Peyer's patch (tissue), 4 donors: ENCODE results near the gene GREB1. TPM values are rescaled to one million over a fixed set of nuclear protein-coding genes. Genes with fewer than 3 reads are reported as not detected.
A peak's percentile ranks its signal among the peaks of the same experiment; 100 is the strongest.

ENCODE experiments used
- DNase-seq, 3 donors: peaks; one replicate each; pipeline ENCODE4 v3.0.0-alpha.2; 2017 to 2019
- H3K27ac ChIP-seq, 4 donors: fragments of 200-600 bp; sonication (generic); one replicate each; pipeline ENCODE4 v1.5.1; 2016 to 2019
- H3K27me3 ChIP-seq, 2 donors: fragments of 200-600 bp; sonication (generic); one replicate each; pipeline ENCODE4 v1.5.1; 2019
- H3K36me3 ChIP-seq, 3 donors: fragments of 200-600 bp; sonication (generic); one replicate each; pipeline ENCODE4 v1.5.1; 2016 to 2019
- H3K4me1 ChIP-seq, 4 donors: fragments of 200-600 bp; sonication (generic); one replicate each; pipeline ENCODE4 v1.5.1; 2016 to 2019
- H3K4me3 ChIP-seq, 4 donors: fragments of 200-600 bp; sonication (generic); 1 replicate in 3 of 4; 2 replicates in 1 of 4; pipeline ENCODE4 v1.5.1; 2016 to 2019; ENCODE audit warnings: mild to moderate bottlenecking in 1 of 4
- H3K9me3 ChIP-seq, 4 donors: fragments of 200-600 bp; sonication (generic); one replicate each; pipeline ENCODE4 v1.5.1; 2016 to 2019; ENCODE audit warnings: mild to moderate bottlenecking in 1 of 4
- CTCF ChIP-seq, 6 experiments: fragments of 450-650 bp in 4 of 6; fragments of 200-600 bp in 2 of 6; sonication (generic) in 1 of 6; IDR thresholded peaks; one replicate each; pipeline ENCODE4 v1.5.1; 2017 to 2019; ENCODE audit warnings: antibody characterized with exemption in 6 of 6, mild to moderate bottlenecking in 3 of 6, moderate library complexity in 1 of 6
- POLR2A ChIP-seq, 2 donors: fragments of 450-650 bp; IDR thresholded peaks; one replicate each; pipeline ENCODE4 v1.5.1; 2017; ENCODE audit warnings: antibody characterized with exemption in 2 of 2, mild to moderate bottlenecking in 2 of 2, moderate library complexity in 2 of 2
- total RNA-seq, 4 donors: library from RNA; depleted of rRNA; stranded (reverse); fragments of >200 nt; gene quantifications; one replicate each; pipeline ENCODE4 v1.1.0, GENCODE V29; 2016

GREB1 gene
- total RNA-seq, 4 donors from 2014 or later = 0.88 to 4.1 (median 1.9) TPM

- no peak overlapping the region for H3K27ac ChIP-seq
- no peak overlapping the region for H3K4me3 ChIP-seq
- no peaks in the 10 kb centered on the region for H3K4me1 ChIP-seq
- H3K9me3 ChIP-seq = no peaks in the 10 kb centered on the region
- TF ChIP-seq POLR2A (IDR thresholded peaks at IDR 0.05) (no peak), CTCF (IDR thresholded peaks at IDR 0.05) (peak in 5 of 6 experiments; percentile 14 to 68 (median 60))
- H3K27me3 ChIP-seq = no peaks in the 10 kb centered on the region
- DNase-seq = peak in 1 of 3 donors; percentile 60
- H3K36me3 ChIP-seq = no peaks in the 10 kb centered on the region
These were observed 148.1 kb downstream of the GREB1 start for GRCh38 chr2:11681722-11682589.

- Histone ChIP-seq H3K4me3 (no peak overlapping the region), H3K36me3 (no peaks in the 10 kb centered on the region), H3K27me3 (no peaks in the 10 kb centered on the region), H3K27ac (no peak overlapping the region), H3K4me1 (no peaks in the 10 kb centered on the region), H3K9me3 (no peaks in the 10 kb centered on the region)
- TF ChIP-seq CTCF (IDR thresholded peaks at IDR 0.05) = no peak
- no peak for DNase-seq
These were observed 148.7 kb downstream of the GREB1 start for GRCh38 chr2:11682590-11682915.

GRCh38 chr2:11683476-11683875 lies 149.6 kb downstream of the GREB1 start:
- Histone ChIP-seq H3K27ac (no peak overlapping the region), H3K27me3 (no peaks in the 10 kb centered on the region), H3K9me3 (no peaks in the 10 kb centered on the region), H3K4me3 (no peak overlapping the region), H3K4me1 (peaks cover 0 to 7% (median 3%) of the 10 kb centered on the region in 4 donors), H3K36me3 (no peaks in the 10 kb centered on the region)
- TF ChIP-seq POLR2A (IDR thresholded peaks at IDR 0.05) (no peak), CTCF (IDR thresholded peaks at IDR 0.05) (no peak)
- no peak for DNase-seq

GRCh38 chr2:11683966-11684365 lies 150.1 kb downstream of the GREB1 start:
- no peak for DNase-seq
- Histone ChIP-seq H3K27me3 (no peaks in the 10 kb centered on the region), H3K4me1 (peaks cover 0 to 10% (median 5%) of the 10 kb centered on the region in 4 donors), H3K36me3 (no peaks in the 10 kb centered on the region), H3K4me3 (no peak overlapping the region), H3K27ac (no peak overlapping the region), H3K9me3 (no peaks in the 10 kb centered on the region)
- TF ChIP-seq POLR2A (IDR thresholded peaks at IDR 0.05) (no peak), CTCF (IDR thresholded peaks at IDR 0.05) (no peak)

- Histone ChIP-seq H3K9me3 (no peaks in the 10 kb centered on the region), H3K4me1 (peaks cover 0 to 11% (median 5%) of the 10 kb centered on the region in 4 donors), H3K36me3 (no peaks in the 10 kb centered on the region), H3K4me3 (no peak overlapping the region), H3K27ac (no peak overlapping the region), H3K27me3 (no peaks in the 10 kb centered on the region)
- no peak for DNase-seq
- TF ChIP-seq CTCF (IDR thresholded peaks at IDR 0.05) (no peak), POLR2A (IDR thresholded peaks at IDR 0.05) (no peak)
These were observed 151.1 kb downstream of the GREB1 start for GRCh38 chr2:11684894-11685460.
